Mammary epithelial cell (primary cell): ENCODE results near the gene NFATC1.

Source experiments
- EZH2 ChIP-seq: IDR thresholded peaks from 2 replicates; pipeline ENCODE4 v1.6.1; 2012; ENCODE audit warnings: low read length, inconsistent platforms, borderline replicate concordance
- TF ChIP-seq, protein P1 (sequence below), 2 donors: IDR thresholded peaks in 1 of 2; conservative IDR thresholded peaks in 1 of 2; 2 replicates each; pipeline ENCODE4 v1.5.1; 2011 to 2012; ENCODE audit warnings: inconsistent platforms in 2 of 2, low read length in 2 of 2, mild to moderate bottlenecking in 2 of 2, control low read depth in 1 of 2, low read depth in 1 of 2; ENCODE audit not compliant: insufficient read depth in 1 of 2; ENCODE audit errors: extremely low read depth in 1 of 2

- TF ChIP-seq, protein P1, sequence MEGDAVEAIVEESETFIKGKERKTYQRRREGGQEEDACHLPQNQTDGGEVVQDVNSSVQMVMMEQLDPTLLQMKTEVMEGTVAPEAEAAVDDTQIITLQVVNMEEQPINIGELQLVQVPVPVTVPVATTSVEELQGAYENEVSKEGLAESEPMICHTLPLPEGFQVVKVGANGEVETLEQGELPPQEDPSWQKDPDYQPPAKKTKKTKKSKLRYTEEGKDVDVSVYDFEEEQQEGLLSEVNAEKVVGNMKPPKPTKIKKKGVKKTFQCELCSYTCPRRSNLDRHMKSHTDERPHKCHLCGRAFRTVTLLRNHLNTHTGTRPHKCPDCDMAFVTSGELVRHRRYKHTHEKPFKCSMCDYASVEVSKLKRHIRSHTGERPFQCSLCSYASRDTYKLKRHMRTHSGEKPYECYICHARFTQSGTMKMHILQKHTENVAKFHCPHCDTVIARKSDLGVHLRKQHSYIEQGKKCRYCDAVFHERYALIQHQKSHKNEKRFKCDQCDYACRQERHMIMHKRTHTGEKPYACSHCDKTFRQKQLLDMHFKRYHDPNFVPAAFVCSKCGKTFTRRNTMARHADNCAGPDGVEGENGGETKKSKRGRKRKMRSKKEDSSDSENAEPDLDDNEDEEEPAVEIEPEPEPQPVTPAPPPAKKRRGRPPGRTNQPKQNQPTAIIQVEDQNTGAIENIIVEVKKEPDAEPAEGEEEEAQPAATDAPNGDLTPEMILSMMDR (conservative IDR thresholded peaks at IDR 0.05 in 1 of 2, IDR thresholded peaks at IDR 0.05 in 1 of 2; ENCODE audit: extremely low read depth in 1 of 2, insufficient read depth in 1 of 2, low read depth in 1 of 2, low read length in 2 of 2) = no peak
- no peak for TF ChIP-seq EZH2
Measured at GRCh38 chr18:79537758-79538157, 142.0 kb downstream of the NFATC1 start.
